Thoracic aorta (tissue), 2 donors: ENCODE results near the gene LITAF. TPM values are rescaled to one million over a fixed set of nuclear protein-coding genes. Genes with fewer than 3 reads are reported as not detected.
"Not testable (repeated sequence)": the region's sequence is repeated elsewhere in the genome, so short reads cannot be mapped to it uniquely, and the experiment has no call there.

Experiments
- ATAC-seq: fragments of 150-250 bp; one replicate; pipeline ENCODE4 v1.8.0; 2017; ENCODE audit warnings: low read depth; ENCODE audit not compliant: insufficient number of reproducible peaks, low FRiP score
- DNase-seq: peaks from one replicate; pipeline ENCODE4 v3.0.0-alpha.2; 2020; ENCODE audit warnings: low spot score
- H3K27ac ChIP-seq, 2 donors: fragments of 200-600 bp; sonication (generic); 1 replicate in 1 of 2; 2 replicates in 1 of 2; pipeline ENCODE4 v1.5.1; 2016; ENCODE audit warnings: mild to moderate bottlenecking in 2 of 2, moderate library complexity in 2 of 2
- H3K27me3 ChIP-seq: fragments of 200-600 bp; sonication (generic); replicated peaks from 2 replicates; pipeline ENCODE4 v1.6.0; 2016; ENCODE audit warnings: mild to moderate bottlenecking; ENCODE audit not compliant: insufficient read depth
- H3K36me3 ChIP-seq: fragments of 200-600 bp; sonication (generic); one replicate; pipeline ENCODE4 v1.5.1; 2016
- H3K4me1 ChIP-seq, 2 donors: fragments of 200-600 bp; sonication (generic); 1 replicate in 1 of 2; 2 replicates in 1 of 2; pipeline versions ENCODE4 v1.5.1 to v1.6.0; 2016; ENCODE audit warnings: low read depth in 2 of 2, mild to moderate bottlenecking in 1 of 2; ENCODE audit not compliant: control insufficient read depth in 1 of 2
- H3K4me3 ChIP-seq: fragments of 200-600 bp; sonication (generic); 2 replicates; pipeline ENCODE4 v1.5.1; 2016; ENCODE audit warnings: mild to moderate bottlenecking
- H3K9me3 ChIP-seq: fragments of 200-600 bp; sonication (generic); 2 replicates; pipeline ENCODE4 v1.5.1; 2016
- CTCF ChIP-seq: fragments of 200-600 bp; sonication (generic); IDR thresholded peaks from one replicate; pipeline ENCODE4 v1.5.1; 2019; ENCODE audit warnings: antibody characterized with exemption
- total RNA-seq, 2 donors: library from RNA; depleted of rRNA; stranded (reverse); fragments of >200 nt; gene quantifications; one replicate each; pipeline versions ENCODE4 v1.1.0 to v1.2.3, GENCODE V29; 2016

LITAF gene
- total RNA-seq, 2 donors from 2014 or later, result 124 to 146 TPM

- H3K4me3 ChIP-seq, result no peak overlapping the region
- no peaks in the 10 kb centered on the region for H3K4me1 ChIP-seq
- H3K27me3 ChIP-seq, result no peaks in the 10 kb centered on the region
- DNase-seq, result no peak
- no peaks in the 10 kb centered on the region for H3K9me3 ChIP-seq
- TF ChIP-seq CTCF, result no peak
- ATAC-seq, result no peak
- no peak overlapping the region for H3K27ac ChIP-seq
- H3K36me3 ChIP-seq, result no peaks in the 10 kb centered on the region
These were observed 76.3 kb downstream of the LITAF start for GRCh38 chr16:11510178-11510973.

GRCh38 chr16:11507991-11508390 lies 78.7 kb downstream of the LITAF start:
- no peaks in the 10 kb centered on the region for H3K27me3 ChIP-seq
- no peak overlapping the region for H3K27ac ChIP-seq
- ATAC-seq (no peak), DNase-seq (no peak)
- H3K9me3 ChIP-seq, result no peaks in the 10 kb centered on the region
- TF ChIP-seq CTCF, result no peak
- H3K4me3 ChIP-seq, result no peak overlapping the region
- H3K36me3 ChIP-seq, result no peaks in the 10 kb centered on the region
- H3K4me1 ChIP-seq, result peaks cover 0 to 9% of the 10 kb centered on the region in 2 donors

GRCh38 chr16:11507350-11507749 lies 79.4 kb downstream of the LITAF start:
- Histone ChIP-seq H3K36me3 (no peaks in the 10 kb centered on the region), H3K27ac (no peak overlapping the region), H3K4me1 (peaks cover 0 to 9% of the 10 kb centered on the region in 2 donors), H3K27me3 (no peaks in the 10 kb centered on the region), H3K9me3 (no peaks in the 10 kb centered on the region), H3K4me3 (no peak overlapping the region)
- DNase-seq (no peak), ATAC-seq (no peak)
- TF ChIP-seq CTCF, result no peak

- Histone ChIP-seq H3K27me3 (no peaks in the 10 kb centered on the region), H3K4me1 (peaks cover 0 to 9% of the 10 kb centered on the region in 2 donors), H3K9me3 (no peaks in the 10 kb centered on the region), H3K27ac (no peak overlapping the region), H3K4me3 (no peak overlapping the region), H3K36me3 (no peaks in the 10 kb centered on the region)
- ATAC-seq (no peak), DNase-seq (no peak)
- no peak for TF ChIP-seq CTCF
These were observed 79.9 kb downstream of the LITAF start for GRCh38 chr16:11506741-11507305.

- not testable (repeated sequence) for ATAC-seq, DNase-seq
These were observed 82.5 kb downstream of the LITAF start for GRCh38 chr16:11504261-11504660.

More at GRCh38 chr16:11504261-11504660, 82.5 kb downstream of the LITAF start:
- H3K4me3 ChIP-seq, H3K27ac ChIP-seq, H3K9me3 ChIP-seq, H3K27me3 ChIP-seq, H3K36me3 ChIP-seq: not testable (repeated sequence)
- H3K4me1 ChIP-seq, result peaks cover 4 to 14% of the 10 kb centered on the region in 2 donors
